LNCaP clone FGC (cell line): ENCODE data around the gene BMPR1B.

Experiments used
- DNase-seq: peaks from one replicate; pipeline ENCODE4 v3.0.0-alpha.2; 2011; ENCODE audit warnings: low read depth
- H3K4me3 ChIP-seq: 2 replicates; pipeline ENCODE4 v1.5.1; 2011; ENCODE audit warnings: mild to moderate bottlenecking, low read depth, low read length, control low read depth
- TF ChIP-seq, protein P1 (sequence below): IDR thresholded peaks from 2 replicates; pipeline ENCODE4 v1.5.1; 2012; ENCODE audit warnings: mild to moderate bottlenecking; ENCODE audit not compliant: control insufficient read depth, insufficient read depth; ENCODE audit errors: extremely low read depth

The BMPR1B gene

DNA sequence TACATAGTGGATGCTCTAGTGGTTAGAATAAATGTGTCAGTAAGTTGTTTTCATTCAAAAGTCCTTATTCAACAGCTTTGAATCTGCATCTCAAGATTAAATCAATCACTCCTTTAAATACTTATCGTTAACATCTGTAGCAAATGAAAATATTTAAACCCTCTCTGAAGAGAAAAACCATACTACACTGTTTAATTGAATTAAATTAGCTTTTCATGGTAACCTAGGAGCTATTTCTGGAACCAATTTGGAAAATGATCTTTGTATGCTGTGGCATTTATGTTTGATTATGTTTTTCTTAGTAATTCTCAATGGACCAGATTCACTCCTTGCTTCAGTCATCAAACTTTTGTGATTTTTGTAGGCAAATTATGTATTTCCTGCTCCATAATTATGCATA is 9.7 kb downstream of the BMPR1B start:
- no peak for DNase-seq
- TF ChIP-seq, protein P1, sequence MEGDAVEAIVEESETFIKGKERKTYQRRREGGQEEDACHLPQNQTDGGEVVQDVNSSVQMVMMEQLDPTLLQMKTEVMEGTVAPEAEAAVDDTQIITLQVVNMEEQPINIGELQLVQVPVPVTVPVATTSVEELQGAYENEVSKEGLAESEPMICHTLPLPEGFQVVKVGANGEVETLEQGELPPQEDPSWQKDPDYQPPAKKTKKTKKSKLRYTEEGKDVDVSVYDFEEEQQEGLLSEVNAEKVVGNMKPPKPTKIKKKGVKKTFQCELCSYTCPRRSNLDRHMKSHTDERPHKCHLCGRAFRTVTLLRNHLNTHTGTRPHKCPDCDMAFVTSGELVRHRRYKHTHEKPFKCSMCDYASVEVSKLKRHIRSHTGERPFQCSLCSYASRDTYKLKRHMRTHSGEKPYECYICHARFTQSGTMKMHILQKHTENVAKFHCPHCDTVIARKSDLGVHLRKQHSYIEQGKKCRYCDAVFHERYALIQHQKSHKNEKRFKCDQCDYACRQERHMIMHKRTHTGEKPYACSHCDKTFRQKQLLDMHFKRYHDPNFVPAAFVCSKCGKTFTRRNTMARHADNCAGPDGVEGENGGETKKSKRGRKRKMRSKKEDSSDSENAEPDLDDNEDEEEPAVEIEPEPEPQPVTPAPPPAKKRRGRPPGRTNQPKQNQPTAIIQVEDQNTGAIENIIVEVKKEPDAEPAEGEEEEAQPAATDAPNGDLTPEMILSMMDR = no peak

DNA sequence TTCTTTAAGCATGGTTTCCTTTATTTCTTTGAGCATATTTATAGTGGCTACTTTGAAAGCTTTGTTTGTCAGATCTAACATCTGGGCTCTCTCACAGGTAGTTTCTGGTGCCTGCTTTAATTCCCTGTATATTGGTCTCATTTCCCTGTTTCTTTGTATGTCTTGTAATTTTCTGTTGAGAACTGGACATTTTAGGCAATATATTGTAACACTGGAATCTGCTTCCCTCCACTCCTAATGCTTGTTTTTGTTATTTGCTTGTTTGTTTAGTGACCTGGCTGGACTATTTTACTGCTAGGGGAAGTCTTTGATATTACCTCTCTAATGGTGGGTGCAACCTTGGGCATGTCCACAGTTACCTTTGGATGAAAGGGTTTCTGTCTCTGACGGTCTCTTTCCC is 25.0 kb downstream of the BMPR1B start:
- H3K4me3 ChIP-seq = no peak overlapping the region
- DNase-seq = no peak
- TF ChIP-seq, protein P1 = no peak

More for the DNA sequence above, 9.7 kb downstream of the BMPR1B start:
- no peak overlapping the region for H3K4me3 ChIP-seq

DNA sequence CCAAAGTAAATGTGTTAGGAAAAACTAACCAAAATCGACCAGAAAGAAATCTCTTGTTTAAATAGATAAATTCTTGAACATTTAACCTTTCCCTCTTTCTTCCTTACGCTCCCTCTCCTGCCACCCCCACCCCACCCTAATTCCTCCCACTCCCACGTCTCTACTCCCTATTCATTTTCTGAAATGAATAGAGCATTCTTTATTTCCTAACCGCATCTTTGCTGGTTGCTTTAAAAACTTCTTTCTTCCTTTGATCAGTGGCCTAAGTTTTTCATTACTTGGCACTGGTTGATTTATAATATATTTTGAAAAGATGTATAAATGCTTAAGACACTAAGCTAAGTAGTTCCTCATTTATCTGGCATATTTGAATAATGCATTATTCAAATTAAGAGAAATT is 33.9 kb downstream of the BMPR1B start:
- no peak for DNase-seq
- H3K4me3 ChIP-seq = no peak overlapping the region
- TF ChIP-seq, protein P1 = no peak

DNA sequence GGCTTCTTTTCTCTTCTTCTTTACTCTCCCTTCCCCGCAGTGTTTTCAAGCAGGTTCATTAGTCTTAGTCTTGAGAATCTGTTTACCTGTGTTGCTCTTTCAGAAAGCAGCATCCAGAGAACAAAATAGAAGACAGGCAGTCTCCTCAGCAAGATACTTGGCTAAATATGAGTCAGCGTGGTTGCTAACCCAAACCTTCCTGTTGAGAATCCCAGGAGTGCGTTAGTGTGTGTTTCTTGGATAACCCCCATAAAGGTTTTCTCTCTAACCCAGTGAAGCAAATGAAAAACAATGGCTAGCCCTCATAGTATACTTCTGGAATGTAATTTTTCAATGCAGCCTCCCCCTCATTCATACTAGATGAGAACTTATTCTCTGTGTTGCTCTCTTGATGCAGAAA is 41.1 kb downstream of the BMPR1B start:
- TF ChIP-seq, protein P1 = no peak
- no peak overlapping the region for H3K4me3 ChIP-seq
- DNase-seq = no peak

DNA sequence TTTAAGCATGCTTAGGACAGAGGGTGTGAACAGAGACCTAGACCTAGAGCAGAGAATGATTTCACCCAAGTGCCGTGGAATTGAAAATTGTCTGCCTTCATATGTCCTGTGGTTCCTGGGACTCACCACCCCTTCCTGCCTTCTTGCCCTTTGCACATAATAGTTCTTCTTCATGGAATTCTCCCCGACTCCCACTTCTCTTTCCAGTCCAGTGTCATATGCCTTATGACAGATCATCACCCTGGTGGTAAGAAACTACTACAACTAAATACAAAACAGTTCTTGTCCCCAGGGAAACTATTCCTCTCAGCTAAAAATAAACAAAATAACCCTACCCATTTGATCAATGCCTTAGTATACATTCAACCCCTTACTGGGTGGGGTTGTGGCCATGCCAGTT is 43.3 kb downstream of the BMPR1B start:
- no peak overlapping the region for H3K4me3 ChIP-seq
- no peak for DNase-seq
- TF ChIP-seq, protein P1 = no peak

DNA sequence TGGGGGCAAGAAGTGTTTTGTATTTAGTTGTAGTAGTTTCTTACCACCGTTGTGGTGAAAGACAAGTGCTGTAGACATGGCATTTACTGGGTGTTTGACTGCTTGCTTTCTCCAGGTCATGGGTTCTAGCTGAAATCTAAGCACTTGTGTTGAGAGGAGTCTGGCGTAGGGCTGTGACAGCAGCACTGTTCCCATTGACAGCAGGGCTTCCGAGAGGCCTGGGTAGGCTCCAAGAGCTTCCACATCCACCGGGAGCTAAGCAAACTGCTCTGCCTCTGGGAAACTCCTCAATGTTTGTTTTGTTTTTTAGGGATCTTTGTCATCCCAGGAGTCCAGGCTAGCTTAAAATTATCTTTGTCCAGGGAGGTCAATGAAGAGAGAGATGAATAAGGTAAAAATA is 44.3 kb downstream of the BMPR1B start:
- TF ChIP-seq, protein P1 = no peak
- DNase-seq = no peak
- no peak overlapping the region for H3K4me3 ChIP-seq

DNA sequence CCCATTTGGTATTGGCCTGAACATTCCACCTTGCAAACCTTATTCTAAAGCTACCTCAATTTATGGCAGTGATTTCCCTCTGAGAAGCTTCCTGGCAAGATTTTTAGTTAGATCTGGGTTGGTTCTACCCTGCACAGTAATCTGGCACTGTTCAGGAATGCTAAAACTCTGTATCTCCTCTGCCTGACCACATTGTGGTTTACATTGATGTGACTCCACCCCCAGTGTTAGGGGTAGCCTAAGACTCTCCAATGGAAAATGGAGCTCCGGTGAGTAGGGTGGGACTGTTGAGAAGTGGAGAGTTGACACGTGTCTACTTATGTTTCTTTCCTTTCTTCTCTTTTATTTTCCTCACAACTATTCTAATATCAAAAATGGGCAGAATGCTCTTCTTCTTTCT is 45.4 kb downstream of the BMPR1B start:
- TF ChIP-seq, protein P1 = no peak
- no peak overlapping the region for H3K4me3 ChIP-seq
- DNase-seq = no peak
